Measurements from ENCODE around the gene ATP6V0D1.

The ATP6V0D1 gene

DNA sequence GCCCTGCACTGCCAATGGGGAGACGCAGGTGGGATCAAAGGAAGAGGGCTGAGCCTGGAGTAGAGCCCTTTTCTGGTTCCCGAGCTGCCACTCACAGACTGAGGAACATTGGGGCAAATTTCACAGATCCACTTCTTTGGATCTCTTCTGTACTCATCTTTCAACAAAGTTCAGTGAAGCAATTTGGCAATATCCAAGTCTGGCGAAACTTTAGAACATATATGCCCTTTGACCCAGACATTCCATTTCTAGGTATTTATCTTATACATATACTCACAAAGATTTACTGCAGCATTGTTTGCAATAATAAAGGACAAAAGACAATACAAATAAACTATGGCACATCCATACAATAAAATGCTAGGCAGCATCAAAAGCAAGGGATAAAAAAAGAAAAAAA lies 69.6 kb downstream of the ATP6V0D1 start:
- no peak for DNase-seq (ENCODE audit: low spot score in 2 of 2)
- Mint-ChIP-seq H3K27ac (ENCODE audit: low read depth) (no peak overlapping the region), H3K27me3 (peaks cover 9% of the 10 kb centered on the region), H3K9me3 (no peaks in the 10 kb centered on the region), H3K36me3 (ENCODE audit: insufficient read depth) (no peaks in the 10 kb centered on the region), H3K4me3 (no peak overlapping the region), H3K4me1 (peaks cover 13% of the 10 kb centered on the region)
- no peak for ATAC-seq (replicated peaks; ENCODE audit: extremely low read depth, poor library complexity, severe bottlenecking)

DNA sequence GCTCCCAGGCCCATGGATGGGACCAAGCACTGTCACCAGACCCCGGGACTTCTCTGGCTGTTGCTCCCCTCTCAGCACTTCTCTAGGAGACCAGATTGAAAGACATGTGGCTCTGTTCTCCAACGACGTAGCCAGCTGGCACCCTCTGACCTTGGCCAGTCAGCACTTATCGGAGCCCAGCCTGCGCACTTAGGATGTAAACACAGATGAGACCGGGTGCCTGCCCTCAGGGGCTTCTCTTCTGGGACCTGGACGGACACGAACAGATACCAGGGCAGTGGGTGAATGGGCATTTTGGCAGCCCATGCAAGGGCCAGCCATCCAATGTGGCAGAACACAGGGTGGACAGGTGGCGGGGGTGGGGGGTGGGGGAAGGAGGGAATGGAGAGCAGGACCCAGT lies 71.3 kb downstream of the ATP6V0D1 start:
- ATAC-seq (replicated peaks; ENCODE audit: extremely low read depth, poor library complexity, severe bottlenecking) = no peak
- Mint-ChIP-seq H3K27ac (ENCODE audit: low read depth) (no peak overlapping the region), H3K4me1 (peaks cover 7% of the 10 kb centered on the region), H3K4me3 (no peak overlapping the region), H3K36me3 (ENCODE audit: insufficient read depth) (no peaks in the 10 kb centered on the region), H3K27me3 (peaks cover 9% of the 10 kb centered on the region), H3K9me3 (no peaks in the 10 kb centered on the region)
- DNase-seq (ENCODE audit: low spot score in 2 of 2) = no peak

DNA sequence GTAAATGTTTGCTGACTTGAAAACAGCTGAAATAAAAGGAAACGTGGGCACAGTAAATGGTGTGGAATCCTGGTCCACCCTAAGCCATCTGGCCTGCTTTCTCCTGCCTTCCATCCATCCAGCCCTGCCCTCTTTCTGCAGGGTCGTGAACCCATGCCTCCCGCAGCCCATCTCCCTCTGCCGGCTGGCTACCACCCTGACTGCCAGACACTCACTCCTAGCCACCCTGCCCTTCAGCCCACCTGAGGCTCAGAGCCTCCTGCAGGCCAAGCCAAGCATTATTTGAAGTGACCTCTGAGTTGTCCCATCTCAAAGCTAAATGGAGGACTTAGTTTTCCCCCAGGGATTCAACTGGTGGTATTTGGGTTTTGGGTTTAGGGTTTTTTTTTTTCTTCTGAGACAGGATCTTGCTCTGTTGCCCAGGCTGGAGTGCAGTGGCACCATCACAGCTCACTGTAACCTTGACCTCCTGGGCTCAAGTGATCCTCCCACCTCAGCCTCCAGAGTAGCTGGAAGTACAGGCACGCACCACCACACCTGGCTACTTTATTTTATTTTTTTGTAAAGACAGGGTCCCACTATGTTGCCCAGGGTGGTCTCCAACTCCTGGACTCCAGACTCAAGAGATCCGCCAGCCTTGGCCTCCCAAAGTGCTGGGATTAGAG lies 73.0 kb downstream of the ATP6V0D1 start:
- Mint-ChIP-seq H3K36me3 (ENCODE audit: insufficient read depth) (no peaks in the 10 kb centered on the region), H3K4me3 (no peak overlapping the region), H3K4me1 (no peaks in the 10 kb centered on the region), H3K27me3 (peaks cover 20% of the 10 kb centered on the region), H3K9me3 (no peaks in the 10 kb centered on the region), H3K27ac (ENCODE audit: low read depth) (no peak overlapping the region)
- DNase-seq (ENCODE audit: low spot score in 2 of 2) = no peak
- ATAC-seq (replicated peaks; ENCODE audit: extremely low read depth, poor library complexity, severe bottlenecking) = no peak

DNA sequence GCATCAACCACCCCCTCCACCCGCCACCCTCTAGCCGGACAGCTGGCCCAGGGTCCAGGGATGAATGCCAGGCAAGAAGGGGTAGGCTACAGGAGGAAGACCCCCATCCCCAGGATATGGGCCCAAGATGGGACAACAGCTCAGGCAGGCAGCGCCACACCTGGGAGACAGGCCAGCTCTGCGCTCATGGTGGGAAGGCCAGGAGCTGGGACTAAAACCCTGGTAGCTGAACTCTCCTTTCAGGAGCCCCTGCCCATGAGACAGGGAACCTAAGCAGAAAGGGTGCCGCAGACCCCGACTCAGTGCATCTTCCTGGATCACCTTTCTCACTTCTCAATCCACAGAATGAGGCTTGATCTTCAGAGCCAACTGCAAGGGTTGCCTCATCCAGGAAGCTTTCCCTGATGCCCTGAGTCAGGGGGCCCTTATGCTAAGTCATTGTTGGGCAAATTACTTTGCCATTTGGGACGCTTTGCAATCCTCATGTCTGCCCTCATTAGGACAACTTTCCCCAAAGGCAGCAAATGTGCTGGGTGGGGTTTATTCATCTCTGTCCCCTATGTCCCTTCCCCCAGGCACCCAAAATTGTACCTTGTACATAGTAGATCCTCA lies 73.7 kb downstream of the ATP6V0D1 start:
- DNase-seq (ENCODE audit: low spot score in 2 of 2) (no peak), ATAC-seq (replicated peaks; ENCODE audit: extremely low read depth, poor library complexity, severe bottlenecking) (no peak)
- no peaks in the 10 kb centered on the region for H3K36me3 Mint-ChIP-seq (ENCODE audit: insufficient read depth)
- no peaks in the 10 kb centered on the region for H3K9me3 Mint-ChIP-seq
- H3K4me3 Mint-ChIP-seq = no peak overlapping the region
- H3K4me1 Mint-ChIP-seq = no peaks in the 10 kb centered on the region
- H3K27ac Mint-ChIP-seq (ENCODE audit: low read depth) = no peak overlapping the region
- peaks cover 25% of the 10 kb centered on the region for H3K27me3 Mint-ChIP-seq

DNA sequence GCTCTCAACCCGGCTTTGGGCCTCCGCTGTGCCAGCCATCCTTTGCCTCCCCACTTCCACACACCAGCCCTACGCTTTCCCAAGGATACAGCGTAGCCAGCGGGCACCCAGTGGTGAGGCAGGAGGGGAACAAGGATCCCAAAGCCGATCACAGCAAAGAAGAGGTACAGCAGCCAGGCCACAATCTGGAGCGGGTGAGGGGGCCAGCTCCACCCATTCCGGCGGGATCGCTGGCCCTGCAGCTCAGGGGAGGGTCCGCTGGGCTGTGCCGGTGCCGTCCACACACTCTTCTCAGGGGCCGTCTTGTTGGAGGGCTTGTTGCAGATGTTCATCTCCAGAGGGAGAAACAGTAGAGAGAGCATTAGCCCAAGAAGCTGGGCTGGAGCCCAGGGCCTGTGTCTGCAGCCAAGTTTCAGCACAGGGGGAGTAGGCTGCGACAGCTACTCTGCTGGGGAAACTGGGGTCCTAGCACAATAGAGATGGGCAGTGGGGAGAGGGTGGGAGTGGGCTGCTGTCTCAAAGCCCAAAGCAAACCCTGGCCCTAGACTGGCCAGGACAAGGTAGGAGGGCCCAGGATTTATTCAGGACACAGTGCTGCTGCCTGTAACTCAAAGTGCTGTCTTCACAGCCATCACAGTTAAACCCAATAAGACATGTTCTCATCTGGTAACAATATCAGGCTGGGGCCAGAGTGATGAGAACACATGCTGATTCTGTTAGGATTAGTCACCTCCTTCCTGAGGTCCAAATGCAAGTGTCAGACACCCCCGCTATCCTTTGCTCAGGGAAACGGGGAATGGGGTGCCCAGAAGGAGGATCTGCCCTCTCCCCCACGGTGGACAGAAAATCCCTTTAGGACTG lies 74.6 kb downstream of the ATP6V0D1 start:
- Mint-ChIP-seq H3K9me3 (no peaks in the 10 kb centered on the region), H3K27me3 (peaks cover 25% of the 10 kb centered on the region), H3K4me3 (no peak overlapping the region), H3K4me1 (no peaks in the 10 kb centered on the region), H3K27ac (ENCODE audit: low read depth) (no peak overlapping the region), H3K36me3 (ENCODE audit: insufficient read depth) (no peaks in the 10 kb centered on the region)
- no peak for ATAC-seq (replicated peaks; ENCODE audit: extremely low read depth, poor library complexity, severe bottlenecking)
- no peak for DNase-seq (ENCODE audit: low spot score in 2 of 2)

DNA sequence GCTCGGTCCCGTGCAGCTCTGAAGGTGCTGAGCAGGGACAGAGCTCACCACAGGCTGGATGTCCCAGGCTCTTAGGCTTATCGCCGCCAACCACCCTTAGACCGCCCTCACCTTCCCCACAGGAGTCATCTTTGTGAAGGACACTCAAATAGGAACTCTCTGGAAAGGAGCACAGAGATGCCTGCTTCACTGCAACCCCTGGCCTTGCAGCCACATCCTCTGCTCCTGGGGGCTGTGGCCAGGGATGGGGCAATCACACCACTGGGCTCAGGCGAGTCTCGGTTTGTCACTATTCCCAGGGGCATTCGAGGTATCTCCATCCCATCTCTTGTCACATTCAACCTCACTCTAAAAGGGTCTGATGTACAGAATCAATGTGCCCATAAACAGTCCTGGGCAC lies 75.6 kb downstream of the ATP6V0D1 start:
- no peaks in the 10 kb centered on the region for H3K9me3 Mint-ChIP-seq
- ATAC-seq (replicated peaks; ENCODE audit: extremely low read depth, poor library complexity, severe bottlenecking) = no peak
- H3K4me1 Mint-ChIP-seq = no peaks in the 10 kb centered on the region
- no peak overlapping the region for H3K4me3 Mint-ChIP-seq
- no peaks in the 10 kb centered on the region for H3K36me3 Mint-ChIP-seq (ENCODE audit: insufficient read depth)
- peaks cover 25% of the 10 kb centered on the region for H3K27me3 Mint-ChIP-seq
- H3K27ac Mint-ChIP-seq (ENCODE audit: low read depth) = no peak overlapping the region
- DNase-seq (ENCODE audit: low spot score in 2 of 2) = no peak

DNA sequence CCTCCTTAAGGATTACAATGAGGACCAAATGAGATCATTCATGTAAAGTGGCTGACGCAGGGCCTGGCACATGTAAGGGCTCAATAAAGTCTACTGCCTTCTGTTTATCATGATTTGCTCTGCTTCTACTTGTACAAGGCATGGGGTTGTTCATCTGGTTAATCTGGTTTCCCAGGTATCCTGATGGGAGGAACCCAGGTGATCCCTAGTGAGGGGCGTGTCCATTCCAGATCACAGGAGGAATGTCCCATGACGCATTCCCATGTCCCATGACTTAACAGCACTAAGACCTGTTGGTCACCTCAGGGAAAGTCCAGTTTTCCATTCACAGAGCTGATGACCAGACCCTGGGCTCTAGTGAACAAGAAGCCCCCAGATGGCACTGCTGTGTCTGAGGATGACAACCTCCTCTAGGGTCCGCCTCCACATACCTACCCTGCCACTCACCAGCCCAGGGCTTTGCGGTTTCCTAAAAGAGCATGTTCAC lies 76.2 kb downstream of the ATP6V0D1 start:
- no peaks in the 10 kb centered on the region for H3K36me3 Mint-ChIP-seq (ENCODE audit: insufficient read depth)
- no peaks in the 10 kb centered on the region for H3K9me3 Mint-ChIP-seq
- H3K27ac Mint-ChIP-seq (ENCODE audit: low read depth) = no peak overlapping the region
- DNase-seq (ENCODE audit: low spot score in 2 of 2) (no peak), ATAC-seq (replicated peaks; ENCODE audit: extremely low read depth, poor library complexity, severe bottlenecking) (no peak)
- H3K4me1 Mint-ChIP-seq = no peaks in the 10 kb centered on the region
- peaks cover 25% of the 10 kb centered on the region for H3K27me3 Mint-ChIP-seq
- no peak overlapping the region for H3K4me3 Mint-ChIP-seq

DNA sequence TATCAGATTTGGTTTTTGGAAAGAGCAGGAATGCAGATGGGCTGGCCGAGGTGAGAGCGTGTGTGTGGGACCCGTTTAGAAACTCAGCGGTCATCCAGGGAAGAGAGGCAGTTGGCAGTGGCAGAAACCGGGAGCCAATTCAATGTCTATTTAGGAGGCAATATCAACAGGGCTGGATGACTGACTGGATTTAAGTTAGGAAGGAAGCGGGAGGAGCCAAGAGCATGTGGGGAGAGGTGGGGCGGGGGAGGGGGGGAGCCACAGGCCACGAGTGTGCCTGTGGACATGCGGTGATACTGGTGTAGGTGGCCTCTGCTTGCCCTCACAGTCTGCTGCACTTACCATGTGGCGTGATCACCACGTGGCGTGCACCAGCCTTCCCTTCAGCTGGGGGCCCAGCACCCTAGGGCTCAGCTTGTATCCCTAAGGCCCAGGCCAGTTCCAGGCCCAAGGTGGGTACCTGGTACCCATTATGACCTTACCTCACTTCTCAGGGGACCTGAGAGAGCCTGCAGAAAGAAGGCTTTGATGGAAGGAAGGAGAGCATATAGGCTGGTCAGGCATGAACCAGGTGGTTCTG lies 76.9 kb downstream of the ATP6V0D1 start:
- no peaks in the 10 kb centered on the region for H3K9me3 Mint-ChIP-seq
- peaks cover 18% of the 10 kb centered on the region for H3K27me3 Mint-ChIP-seq
- ATAC-seq (replicated peaks; ENCODE audit: extremely low read depth, poor library complexity, severe bottlenecking) = no peak
- no peaks in the 10 kb centered on the region for H3K4me1 Mint-ChIP-seq
- H3K27ac Mint-ChIP-seq (ENCODE audit: low read depth) = no peak overlapping the region
- H3K36me3 Mint-ChIP-seq (ENCODE audit: insufficient read depth) = no peaks in the 10 kb centered on the region
- no peak for DNase-seq (ENCODE audit: low spot score in 2 of 2)
- no peak overlapping the region for H3K4me3 Mint-ChIP-seq

DNA sequence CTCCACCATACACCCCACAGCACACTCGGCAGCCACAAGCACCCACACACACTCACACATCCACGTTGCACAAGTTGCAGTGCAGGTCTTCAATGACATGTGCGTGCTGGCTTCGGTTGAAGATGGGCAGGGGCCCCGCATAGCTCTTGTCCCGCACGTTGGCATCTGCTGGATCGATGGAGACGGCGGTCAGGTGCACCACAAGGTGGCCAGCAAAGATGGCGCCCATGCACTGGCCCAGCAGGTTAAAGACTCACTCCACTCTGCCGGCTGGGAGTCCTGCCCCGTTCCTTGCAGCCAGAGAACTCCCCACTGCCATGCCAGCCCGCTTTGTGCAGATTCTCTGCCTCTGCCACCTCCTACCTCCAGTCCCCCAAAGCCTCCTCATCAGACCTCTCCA lies 80.1 kb downstream of the ATP6V0D1 start:
- H3K27ac Mint-ChIP-seq (ENCODE audit: low read depth) = no peak overlapping the region
- H3K9me3 Mint-ChIP-seq = no peaks in the 10 kb centered on the region
- H3K27me3 Mint-ChIP-seq = peaks cover 15% of the 10 kb centered on the region
- no peak for ATAC-seq (replicated peaks; ENCODE audit: extremely low read depth, poor library complexity, severe bottlenecking)
- H3K36me3 Mint-ChIP-seq (ENCODE audit: insufficient read depth) = no peaks in the 10 kb centered on the region
- H3K4me3 Mint-ChIP-seq = no peak overlapping the region
- DNase-seq (ENCODE audit: low spot score in 2 of 2) = no peak
- no peaks in the 10 kb centered on the region for H3K4me1 Mint-ChIP-seq

DNA sequence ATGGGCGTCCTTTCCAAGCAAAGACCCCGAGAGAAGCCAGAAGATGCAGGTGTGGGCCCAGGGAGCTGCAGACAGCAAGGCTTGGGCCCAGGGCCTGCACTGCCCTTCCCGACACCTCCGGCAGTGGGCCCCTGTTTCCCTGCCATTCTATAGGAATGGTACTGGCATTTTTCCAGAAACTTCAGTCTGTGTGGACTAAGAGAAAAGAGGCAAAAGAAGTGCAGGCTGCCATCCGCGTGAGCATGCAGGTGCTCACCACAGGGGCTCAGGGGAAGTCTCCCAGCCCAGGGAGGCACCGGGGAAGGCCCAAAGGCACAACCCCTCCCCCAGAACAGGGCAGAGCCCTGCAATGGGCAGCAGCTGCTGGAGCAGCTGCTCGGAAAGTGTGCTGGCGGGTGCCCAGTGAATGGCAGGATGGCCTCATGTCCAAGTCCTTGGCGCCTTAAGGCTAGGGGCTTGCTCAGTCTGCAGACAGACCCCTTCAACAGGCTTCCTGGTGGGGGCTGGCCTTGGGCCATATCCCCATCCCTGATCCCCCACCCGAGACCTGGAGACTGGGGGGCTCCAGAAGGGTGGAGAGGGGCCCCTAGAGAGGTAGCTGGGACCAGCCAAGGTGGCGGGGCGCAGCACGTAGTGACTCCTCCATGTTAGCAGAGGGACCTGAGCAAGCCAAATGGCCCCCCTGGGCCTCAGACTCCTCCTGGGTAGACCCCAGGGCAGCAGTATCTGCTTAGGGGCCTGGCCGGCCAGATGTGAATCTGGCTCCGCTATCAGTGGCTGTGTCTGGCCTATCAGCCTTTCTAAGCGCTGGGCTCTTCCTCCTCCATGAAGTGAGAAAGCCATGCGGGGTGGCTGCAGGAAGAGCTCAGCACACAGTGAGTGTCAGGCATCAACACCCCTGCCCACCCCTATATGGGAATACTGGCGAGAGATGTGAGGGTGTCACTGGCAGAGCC lies 80.9 kb downstream of the ATP6V0D1 start:
- Mint-ChIP-seq H3K27ac (ENCODE audit: low read depth) (no peak overlapping the region), H3K27me3 (peaks cover 15% of the 10 kb centered on the region), H3K9me3 (no peaks in the 10 kb centered on the region), H3K36me3 (ENCODE audit: insufficient read depth) (no peaks in the 10 kb centered on the region), H3K4me3 (no peak overlapping the region), H3K4me1 (no peaks in the 10 kb centered on the region)
- DNase-seq (ENCODE audit: low spot score in 2 of 2) (no peak), ATAC-seq (replicated peaks; ENCODE audit: extremely low read depth, poor library complexity, severe bottlenecking) (no peak)

DNA sequence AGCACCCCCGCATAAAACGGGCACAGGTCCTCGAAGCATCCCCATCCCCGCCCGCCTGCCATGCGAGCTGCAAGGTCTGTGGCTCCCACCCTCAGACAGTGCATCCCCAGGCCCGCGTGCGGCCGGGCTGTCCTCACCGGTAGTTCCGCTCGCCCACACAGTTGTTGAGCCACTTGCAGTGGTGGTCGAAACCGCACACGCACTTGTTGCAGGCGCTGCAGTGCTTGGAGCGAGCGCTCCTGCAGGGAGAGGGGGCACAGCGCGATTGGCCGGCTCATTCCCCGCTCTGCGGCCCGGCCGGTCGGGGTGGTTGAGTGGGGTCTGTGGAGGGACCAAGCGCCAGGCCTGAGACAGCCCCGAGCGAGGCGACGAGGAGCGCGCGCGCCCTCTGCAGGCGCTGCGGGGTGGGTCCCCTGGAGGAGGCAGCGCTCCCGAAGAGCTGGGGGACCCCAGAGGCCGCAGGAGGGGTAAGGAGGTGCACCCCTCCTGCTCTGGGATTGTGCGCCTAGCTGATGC lies 81.7 kb downstream of the ATP6V0D1 start:
- no peak for DNase-seq (ENCODE audit: low spot score in 2 of 2)

More for the DNA sequence above, 81.7 kb downstream of the ATP6V0D1 start:
- H3K9me3 Mint-ChIP-seq = no peaks in the 10 kb centered on the region
- peaks cover 2% of the 10 kb centered on the region for H3K4me1 Mint-ChIP-seq
- H3K27me3 Mint-ChIP-seq = peaks cover 19% of the 10 kb centered on the region
- H3K27ac Mint-ChIP-seq (ENCODE audit: low read depth) = no peak overlapping the region
- ATAC-seq (replicated peaks; ENCODE audit: extremely low read depth, poor library complexity, severe bottlenecking) = peak; percentile 60
- H3K36me3 Mint-ChIP-seq (ENCODE audit: insufficient read depth) = no peaks in the 10 kb centered on the region
- no peak overlapping the region for H3K4me3 Mint-ChIP-seq
